ENCODE measurements around the gene FNBP1.

DNA sequence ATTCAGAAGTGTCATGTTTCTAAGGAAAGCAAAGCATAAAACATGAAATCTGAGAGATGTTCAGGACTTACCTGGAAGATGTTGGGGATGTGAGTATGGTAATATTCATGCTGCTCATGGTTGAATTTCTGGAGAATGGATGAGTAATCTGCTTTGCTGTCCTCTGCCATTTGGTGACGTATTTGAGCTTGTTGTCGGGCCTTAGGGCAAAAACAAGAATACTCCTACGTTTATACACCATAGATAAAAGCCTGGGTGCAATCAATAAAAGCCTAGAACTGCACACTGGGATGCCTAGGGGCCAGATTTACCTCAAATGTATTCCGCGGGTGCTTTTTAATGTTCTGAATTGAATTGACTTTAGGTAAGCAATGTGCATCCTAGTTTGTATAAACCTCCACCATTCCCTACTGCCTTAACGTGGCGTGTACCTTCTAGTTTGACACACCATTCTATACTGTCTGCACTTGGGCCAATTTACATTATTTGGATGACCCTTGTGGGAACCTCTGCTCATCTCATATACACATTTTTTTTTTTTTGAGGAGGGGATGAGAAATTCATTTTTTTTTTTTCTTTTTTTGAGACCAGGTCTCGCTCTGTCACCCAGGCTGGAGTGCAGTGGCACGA lies 113.4 kb downstream of the FNBP1 start:
- TF ChIP-seq POLR2A (IDR thresholded peaks at IDR 0.05; ENCODE audit: low read length) (no peak), JUNB (IDR thresholded peaks at IDR 0.05) (no peak), RAD21 (conservative IDR thresholded peaks at IDR 0.05 in 1 of 2, IDR thresholded peaks at IDR 0.05 in 1 of 2) (0 out of 5 replicates have a peak, but pooled peaks of 1 of the 2 experiments have one; percentile 2), PHF8 (IDR thresholded peaks at IDR 0.05; ENCODE audit: borderline replicate concordance, low read depth) (no peak), REST (IDR thresholded peaks at IDR 0.05) (no peak), EP300 (IDR thresholded peaks at IDR 0.05) (no peak), BHLHE40 (IDR thresholded peaks at IDR 0.05; ENCODE audit: low read depth, low read length) (no peak), MAX (IDR thresholded peaks at IDR 0.05) (no peak), SMC3 (IDR thresholded peaks at IDR 0.05) (no peak), USF2 (IDR thresholded peaks at IDR 0.05) (no peak), FOSL2 (IDR thresholded peaks at IDR 0.05) (no peak), FOSL2 (CRISPR knock-in tag; IDR thresholded peaks at IDR 0.05) (no peak), GATA3 (IDR thresholded peaks at IDR 0.05; ENCODE audit: borderline replicate concordance) (no peak), HMGXB4 (CRISPR knock-in tag; IDR thresholded peaks at IDR 0.05; ENCODE audit: borderline replicate concordance) (no peak)
- TF ChIP-seq, protein P1, sequence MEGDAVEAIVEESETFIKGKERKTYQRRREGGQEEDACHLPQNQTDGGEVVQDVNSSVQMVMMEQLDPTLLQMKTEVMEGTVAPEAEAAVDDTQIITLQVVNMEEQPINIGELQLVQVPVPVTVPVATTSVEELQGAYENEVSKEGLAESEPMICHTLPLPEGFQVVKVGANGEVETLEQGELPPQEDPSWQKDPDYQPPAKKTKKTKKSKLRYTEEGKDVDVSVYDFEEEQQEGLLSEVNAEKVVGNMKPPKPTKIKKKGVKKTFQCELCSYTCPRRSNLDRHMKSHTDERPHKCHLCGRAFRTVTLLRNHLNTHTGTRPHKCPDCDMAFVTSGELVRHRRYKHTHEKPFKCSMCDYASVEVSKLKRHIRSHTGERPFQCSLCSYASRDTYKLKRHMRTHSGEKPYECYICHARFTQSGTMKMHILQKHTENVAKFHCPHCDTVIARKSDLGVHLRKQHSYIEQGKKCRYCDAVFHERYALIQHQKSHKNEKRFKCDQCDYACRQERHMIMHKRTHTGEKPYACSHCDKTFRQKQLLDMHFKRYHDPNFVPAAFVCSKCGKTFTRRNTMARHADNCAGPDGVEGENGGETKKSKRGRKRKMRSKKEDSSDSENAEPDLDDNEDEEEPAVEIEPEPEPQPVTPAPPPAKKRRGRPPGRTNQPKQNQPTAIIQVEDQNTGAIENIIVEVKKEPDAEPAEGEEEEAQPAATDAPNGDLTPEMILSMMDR (IDR thresholded peaks at IDR 0.05): no peak
